IMR-90 (cell line): ENCODE results near the gene ROBO1. TPM values are rescaled to one million over a fixed set of nuclear protein-coding genes. Genes with fewer than 3 reads are reported as not detected.

Experiments
- ATAC-seq: fragments of 200-7000 bp; cut with Tn5 transposase; 2 replicates; pipeline ENCODE4 v1.9.1; 2020; ENCODE audit warnings: low read depth, mild to moderate bottlenecking, moderate library complexity
- BruUV-seq: library from RNA; stranded (reverse); fragments of 400-500 nt; replicated peaks from 2 replicates; lab custom pipeline; 2021; lab: Mats Ljungman, UMichigan
- CTCF ChIA-PET: fragments of 300-600 bp; formaldehyde crosslinking; extraction: SDS; loops from one replicate; lab custom pipeline; 2021; ENCODE audit warnings: antibody characterized with exemption; lab: Yijun Ruan, JAX
- POLR2A ChIA-PET: fragments of 300-600 bp; sonication (Branson Sonifier 250); formaldehyde crosslinking; loops from one replicate; lab custom pipeline; 2022; ENCODE audit warnings: antibody characterized with exemption; ENCODE audit not compliant: unreplicated experiment; lab: Charles Lee
- DNase-seq: peaks from one replicate; pipeline ENCODE4 v3.0.0; 2013
- H2AFZ ChIP-seq: replicated peaks from 2 replicates; pipeline ENCODE3; 2013; ENCODE audit warnings: low read length, mild to moderate bottlenecking; ENCODE audit not compliant: poor library complexity
- H2AK5ac ChIP-seq: 2 replicates; pipeline ENCODE4 v1.6.1; 2013; ENCODE audit warnings: low read depth, low read length, inconsistent platforms
- H2AK9ac ChIP-seq: replicated peaks from 2 replicates; pipeline ENCODE3; 2013; ENCODE audit warnings: mild to moderate bottlenecking, low read depth, low read length, moderate library complexity; ENCODE audit not compliant: poor library complexity
- H2BK120ac ChIP-seq: 2 replicates; pipeline ENCODE4 v1.6.1; 2013; ENCODE audit warnings: low read depth, low read length, inconsistent platforms
- H2BK15ac ChIP-seq: 3 replicates; pipeline ENCODE4 v1.6.1; 2013; ENCODE audit warnings: low read depth, low read length, inconsistent platforms
- H2BK20ac ChIP-seq: 2 replicates; pipeline ENCODE4 v1.6.1; 2013; ENCODE audit warnings: low read depth, mild to moderate bottlenecking, inconsistent platforms, low read length, moderate library complexity
- H2BK5ac ChIP-seq: 2 replicates; pipeline ENCODE4 v1.6.1; 2013; ENCODE audit warnings: mild to moderate bottlenecking, low read depth, low read length, inconsistent platforms; ENCODE audit not compliant: poor library complexity, severe bottlenecking
- H3K14ac ChIP-seq: replicated peaks from 2 replicates; pipeline ENCODE4 v1.6.1; 2013; ENCODE audit warnings: low read depth, low read length, inconsistent platforms
- H3K18ac ChIP-seq: 2 replicates; pipeline ENCODE4 v1.6.1; 2013; ENCODE audit warnings: low read depth, low read length, control low read depth
- H3K23ac ChIP-seq: 2 replicates; pipeline ENCODE4 v1.6.1; 2013; ENCODE audit warnings: low read depth, low read length, inconsistent platforms
- H3K27ac ChIP-seq: 2 replicates; pipeline ENCODE4 v1.5.1; 2013; ENCODE audit warnings: mild to moderate bottlenecking, control low read depth, low read length; ENCODE audit not compliant: insufficient read depth
- H3K27me3 ChIP-seq: 2 replicates; pipeline ENCODE4 v1.6.1; 2013; ENCODE audit warnings: low read length; ENCODE audit not compliant: control insufficient read depth, insufficient read depth
- H3K36me3 ChIP-seq: 2 replicates; pipeline ENCODE4 v1.6.1; 2013; ENCODE audit warnings: low read length, mixed read lengths; ENCODE audit not compliant: control insufficient read depth, insufficient read depth
- H3K4ac ChIP-seq: 2 replicates; pipeline ENCODE4 v1.6.1; 2013; ENCODE audit warnings: low read depth, low read length, inconsistent platforms
- H3K4me1 ChIP-seq: 2 replicates; pipeline ENCODE4 v1.6.1; 2013; ENCODE audit warnings: low read length, mixed read lengths; ENCODE audit not compliant: control insufficient read depth, insufficient read depth
- H3K4me2 ChIP-seq: 2 replicates; pipeline ENCODE4 v1.6.1; 2013; ENCODE audit warnings: low read depth, mild to moderate bottlenecking, control low read depth, low read length, moderate library complexity
- H3K4me3 ChIP-seq: 2 replicates; pipeline ENCODE4 v1.5.1; 2013; ENCODE audit warnings: low read depth, mild to moderate bottlenecking, control low read depth, low read length, moderate library complexity; ENCODE audit not compliant: insufficient read depth
- H3K56ac ChIP-seq: 2 replicates; pipeline ENCODE4 v1.6.1; 2013; ENCODE audit warnings: low read length, inconsistent platforms; ENCODE audit not compliant: insufficient read depth; ENCODE audit errors: extremely low read depth
- H3K79me1 ChIP-seq, 2 experiments: 2 replicates each; pipeline ENCODE4 v1.6.1; 2013; ENCODE audit warnings: low read length in 2 of 2, inconsistent platforms in 1 of 2, low read depth in 1 of 2
- H3K9ac ChIP-seq: 2 replicates; pipeline ENCODE4 v1.6.1; 2013; ENCODE audit warnings: low read depth, low read length, control low read depth
- H3K9me1 ChIP-seq: 2 replicates; pipeline ENCODE4 v1.6.1; 2013; ENCODE audit warnings: low read length, inconsistent platforms; ENCODE audit not compliant: insufficient read depth
- H3K9me3 ChIP-seq: 2 replicates; pipeline ENCODE4 v1.6.1; 2013; ENCODE audit warnings: low read length; ENCODE audit not compliant: control insufficient read depth, insufficient read depth
- H4K20me1 ChIP-seq: 2 replicates; pipeline ENCODE4 v1.6.1; 2013; ENCODE audit warnings: low read length, inconsistent platforms; ENCODE audit not compliant: insufficient read depth
- H4K5ac ChIP-seq: 2 replicates; pipeline ENCODE4 v1.6.1; 2013; ENCODE audit warnings: mild to moderate bottlenecking, low read depth, low read length, control low read depth
- H4K8ac ChIP-seq, 2 experiments: 2 replicates each; pipeline ENCODE4 v1.6.1; 2013; ENCODE audit warnings: low read depth in 2 of 2, low read length in 2 of 2, control low read depth in 1 of 2, inconsistent platforms in 1 of 2
- H4K91ac ChIP-seq: 2 replicates; pipeline ENCODE4 v1.6.1; 2013; ENCODE audit warnings: low read depth, low read length, inconsistent platforms; ENCODE audit not compliant: insufficient read depth
- CTCF ChIP-seq: conservative IDR thresholded peaks from 2 replicates; pipeline ENCODE4 v1.5.1; 2012; ENCODE audit warnings: mild to moderate bottlenecking, low read depth, low read length, improper control_type of control experiment
- USF2 ChIP-seq: fragments of 150-350 bp; IDR thresholded peaks from 2 replicates; pipeline ENCODE4 v1.6.1; 2017; ENCODE audit warnings: mild to moderate bottlenecking, antibody characterized with exemption, low read length, low read depth
- WGBS, 2 experiments: methylation state at CpG; one replicate each; pipeline versions ENCODE4 v1.1.5 to v1.1.7; 2013; ENCODE audit warnings: missing lambda C conversion rate in 2 of 2; ENCODE audit not compliant: insufficient read length in 1 of 2; ENCODE audit errors: extremely low coverage in 2 of 2; 5-methylcytosine and 5-hydroxymethylcytosine counted together
- dilution Hi-C: fragments of 300-500 bp; cut with HindIII; formaldehyde crosslinking; loops from one replicate; pipeline ENCODE4 v1.14.3; 2018; ENCODE audit warnings: low sequenced_read_pairs; ENCODE audit not compliant: unreplicated experiment
- in situ Hi-C: fragments of 300-500 bp; cut with MboI; formaldehyde crosslinking; loops from 3 replicates; pipeline ENCODE4 v1.14.3; 2019; ENCODE audit warnings: low sequenced_read_pairs, inconsistent platforms, mixed read lengths
- intact Hi-C: fragments of 100-400 bp; cut with micrococcal nuclease; formaldehyde crosslinking; loops from 2 replicates; pipeline ENCODE4 v1.10.0; 2022
- polyA plus RNA-seq, 3 experiments: library from polyadenylated mRNA; depleted of rRNA; stranded (reverse); fragments of >200 nt; gene quantifications; 2 replicates each; pipeline ENCODE4 v1.2.3, GENCODE V29; 2012; ENCODE audit warnings: low replicate concordance in 1 of 3
- total RNA-seq: library from RNA; depleted of rRNA; stranded (reverse); fragments of >200 nt; gene quantifications from 2 replicates; pipeline ENCODE4 v1.2.3, GENCODE V29; 2012

Gene ROBO1
- total and polyA plus RNA-seq, 2 of the 4 experiments (the other 2 are of a cell fraction), result 24.1 to 53.9 TPM

- Histone ChIP-seq H3K4me2 (no peak overlapping the region), H4K91ac (no peak overlapping the region), H3K9me1 (no peaks in the 10 kb centered on the region), H3K9ac (no peak overlapping the region), H3K27ac (no peak overlapping the region), H2BK20ac (no peak overlapping the region), H3K9me3 (no peaks in the 10 kb centered on the region), H2AFZ (no peak overlapping the region), H4K8ac (no peak overlapping the region), H2BK15ac (no peak overlapping the region), H2AK9ac (no peak overlapping the region), H4K20me1 (no peaks in the 10 kb centered on the region), H4K5ac (no peak overlapping the region), H2BK120ac (no peak overlapping the region), H3K18ac (no peak overlapping the region), H3K23ac (no peak overlapping the region), H3K14ac (no peak overlapping the region), H3K27me3 (no peaks in the 10 kb centered on the region), H3K4me1 (peaks cover 1% of the 10 kb centered on the region; the same call in 1 of the 2 replicates), H2AK5ac (no peak overlapping the region), H3K4me3 (no peak overlapping the region), H3K4ac (no peak overlapping the region), H2BK5ac (no peak overlapping the region), H3K36me3 (no peaks in the 10 kb centered on the region), H3K79me1 (no peaks in the 10 kb centered on the region; a peak in 1 of 4 replicates), H3K56ac (no peak overlapping the region)
- ATAC-seq (no peak), DNase-seq (no peak)
- in situ Hi-C loops (no loop called here), intact Hi-C loops (no loop called here), dilution Hi-C loops (no loop called here)
- TF ChIP-seq CTCF (peak; percentile 16; the same call in 1 of the 2 replicates), USF2 (no peak)
- WGBS, 2 experiments, result no CpG with 5 or more reads among the region's 1 CpG
- POLR2A ChIA-PET, result no interaction called here
- BruUV-seq, result no TSS peak
- CTCF ChIA-PET, result no interaction called here
Measured at GRCh38 chr3:78741066-78741645, 1026.6 kb downstream of the ROBO1 start.
